ENCODE measurements around the gene UPP1.
"Not testable (repeated sequence)": the region's sequence is repeated elsewhere in the genome, so short reads cannot be mapped to it uniquely, and the experiment has no call there.

The UPP1 gene

GRCh38 chr7:48114115-48114514 lies 25.1 kb downstream of the UPP1 start:
- H3K27me3 ChIP-seq (ENCODE audit: insufficient read depth, low read depth, severe bottlenecking): no peaks in the 10 kb centered on the region
- H3K27ac ChIP-seq: no peak overlapping the region
- no peak for DNase-seq
- no peaks in the 10 kb centered on the region for H3K36me3 ChIP-seq
- no peaks in the 10 kb centered on the region for H3K9me3 ChIP-seq (ENCODE audit: severe bottlenecking)
- no peak overlapping the region for H3K4me3 ChIP-seq (ENCODE audit: low read depth, low read length)
- no peak for TF ChIP-seq CTCF (IDR thresholded peaks at IDR 0.05; ENCODE audit: low read depth, low read length)

GRCh38 chr7:48114589-48114988 lies 25.5 kb downstream of the UPP1 start:
- TF ChIP-seq CTCF (IDR thresholded peaks at IDR 0.05; ENCODE audit: low read depth, low read length): no peak
- Histone ChIP-seq H3K4me3 (ENCODE audit: low read depth, low read length) (no peak overlapping the region), H3K27ac (no peak overlapping the region), H3K27me3 (ENCODE audit: insufficient read depth, low read depth, severe bottlenecking) (no peaks in the 10 kb centered on the region), H3K9me3 (ENCODE audit: severe bottlenecking) (no peaks in the 10 kb centered on the region), H3K36me3 (no peaks in the 10 kb centered on the region)
- no peak for DNase-seq

- DNase-seq: no peak
- TF ChIP-seq CTCF (IDR thresholded peaks at IDR 0.05; ENCODE audit: low read depth, low read length): no peak
- no peak overlapping the region for H3K4me3 ChIP-seq (ENCODE audit: low read depth, low read length)
- no peak overlapping the region for H3K27ac ChIP-seq
- no peaks in the 10 kb centered on the region for H3K36me3 ChIP-seq
- no peaks in the 10 kb centered on the region for H3K9me3 ChIP-seq (ENCODE audit: severe bottlenecking)
- no peaks in the 10 kb centered on the region for H3K27me3 ChIP-seq (ENCODE audit: insufficient read depth, low read depth, severe bottlenecking)
These were observed 27.0 kb downstream of the UPP1 start for GRCh38 chr7:48116043-48116442.

GRCh38 chr7:48118041-48118440 lies 29.0 kb downstream of the UPP1 start:
- no peak for DNase-seq
- no peak for TF ChIP-seq CTCF (IDR thresholded peaks at IDR 0.05; ENCODE audit: low read depth, low read length)
- H3K27ac ChIP-seq: no peak overlapping the region
- no peaks in the 10 kb centered on the region for H3K36me3 ChIP-seq
- H3K9me3 ChIP-seq (ENCODE audit: severe bottlenecking): no peaks in the 10 kb centered on the region
- no peak overlapping the region for H3K4me3 ChIP-seq (ENCODE audit: low read depth, low read length)
- no peaks in the 10 kb centered on the region for H3K27me3 ChIP-seq (ENCODE audit: insufficient read depth, low read depth, severe bottlenecking)

- DNase-seq; H3K9me3 ChIP-seq (ENCODE audit: severe bottlenecking); H3K27ac ChIP-seq; H3K4me3 ChIP-seq (ENCODE audit: low read depth, low read length); H3K27me3 ChIP-seq (ENCODE audit: insufficient read depth, low read depth, severe bottlenecking); H3K36me3 ChIP-seq: not testable (repeated sequence)
These were observed 31.5 kb downstream of the UPP1 start for GRCh38 chr7:48120536-48120935.

GRCh38 chr7:48126037-48126436 lies 37.0 kb downstream of the UPP1 start:
- DNase-seq: no peak
- TF ChIP-seq CTCF (IDR thresholded peaks at IDR 0.05; ENCODE audit: low read depth, low read length): no peak
- Histone ChIP-seq H3K27ac (no peak overlapping the region), H3K36me3 (no peaks in the 10 kb centered on the region), H3K4me3 (ENCODE audit: low read depth, low read length) (no peak overlapping the region), H3K27me3 (ENCODE audit: insufficient read depth, low read depth, severe bottlenecking) (no peaks in the 10 kb centered on the region), H3K9me3 (ENCODE audit: severe bottlenecking) (peaks cover 2% of the 10 kb centered on the region)
